ENCODE data around the gene MRPS10. TPM values are rescaled to one million over a fixed set of nuclear protein-coding genes. Genes with fewer than 3 reads are reported as not detected.
A peak's percentile ranks its signal among the peaks of the same experiment; 100 is the strongest.
"Not testable (repeated sequence)": the region's sequence is repeated elsewhere in the genome, so short reads cannot be mapped to it uniquely, and the experiment has no call there.

MRPS10 gene
- total RNA-seq, 1 experiment from 2014 or later = 95.7 TPM

DNA sequence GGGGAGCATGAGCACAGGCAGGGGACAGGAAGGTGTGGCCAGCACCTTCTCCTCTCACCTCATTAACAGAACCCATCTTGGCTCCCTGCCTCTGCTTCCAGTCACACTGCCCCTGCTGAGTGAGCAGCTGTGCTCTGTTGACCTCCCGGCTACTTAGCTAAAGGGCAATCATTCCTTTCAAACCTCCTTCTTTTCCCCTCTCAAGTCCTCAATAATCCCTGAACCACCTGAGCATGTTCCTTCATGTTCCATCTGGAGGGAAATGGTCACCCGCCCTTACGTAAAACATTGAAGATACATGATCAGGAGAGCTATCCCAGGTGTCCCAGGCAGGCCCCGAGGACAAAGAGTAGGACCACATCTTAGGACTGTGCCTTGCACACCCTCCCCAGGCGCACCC, 21.7 kb upstream of the MRPS10 start:
- DNase-seq (ENCODE audit: low read depth) = peak; percentile 58

DNA sequence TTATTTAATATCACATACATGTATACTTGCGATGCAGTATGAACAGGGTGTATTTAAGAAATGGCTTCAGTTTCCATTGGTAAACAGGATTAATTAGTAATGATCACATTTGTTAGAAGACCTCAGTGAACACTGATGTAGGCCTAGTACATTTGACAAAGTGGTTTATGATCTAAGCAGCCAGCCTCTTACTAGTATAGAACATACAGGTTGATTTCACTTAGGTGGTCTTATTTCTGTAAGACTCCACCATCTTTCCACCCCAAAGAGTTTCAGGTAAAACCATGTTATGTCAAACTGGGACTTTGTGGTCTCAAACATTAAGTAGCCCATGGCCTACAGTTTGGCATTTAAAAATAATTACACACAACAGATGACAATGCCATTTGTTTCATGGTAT, 20.2 kb upstream of the MRPS10 start:
- no peak for DNase-seq (ENCODE audit: low read depth)

DNA sequence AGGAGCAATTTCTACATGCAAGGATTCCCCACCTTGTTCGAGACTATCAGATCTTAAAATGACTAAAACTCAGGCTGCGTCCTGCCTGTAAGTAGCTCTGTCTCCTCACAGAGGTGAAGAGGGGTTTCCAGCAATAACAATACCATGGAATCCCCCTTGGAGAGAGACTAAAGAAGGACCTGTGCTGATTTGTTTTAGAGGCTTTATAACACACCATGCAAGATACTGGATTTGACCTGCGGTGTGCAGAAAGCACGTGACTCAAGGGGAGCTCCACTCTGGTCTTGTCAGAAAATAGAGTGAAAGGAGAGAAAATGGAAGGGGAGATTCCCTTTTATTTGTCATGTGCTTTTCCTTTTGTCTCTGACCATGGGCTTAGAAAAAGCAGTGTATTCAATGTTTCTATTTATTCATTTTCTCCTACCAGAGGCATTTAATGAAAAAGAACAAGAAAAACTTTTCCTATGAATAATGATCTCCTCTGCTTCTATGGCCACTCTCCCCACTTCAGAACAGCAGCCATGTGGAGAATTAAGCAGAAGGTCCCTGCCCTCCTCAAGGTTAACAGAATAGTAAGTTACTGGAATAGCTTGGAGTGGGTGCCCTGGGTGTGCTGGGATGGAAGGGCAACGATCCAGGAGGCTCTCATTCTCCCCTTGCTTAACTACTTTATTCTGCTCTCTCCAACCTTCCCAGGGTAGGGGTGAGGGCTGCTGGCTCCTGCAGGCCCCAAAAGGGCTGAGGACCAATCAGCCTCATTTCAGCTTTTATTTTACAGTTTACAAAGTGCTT, 19.2 kb upstream of the MRPS10 start:
- DNase-seq (ENCODE audit: low read depth) = no peak

DNA sequence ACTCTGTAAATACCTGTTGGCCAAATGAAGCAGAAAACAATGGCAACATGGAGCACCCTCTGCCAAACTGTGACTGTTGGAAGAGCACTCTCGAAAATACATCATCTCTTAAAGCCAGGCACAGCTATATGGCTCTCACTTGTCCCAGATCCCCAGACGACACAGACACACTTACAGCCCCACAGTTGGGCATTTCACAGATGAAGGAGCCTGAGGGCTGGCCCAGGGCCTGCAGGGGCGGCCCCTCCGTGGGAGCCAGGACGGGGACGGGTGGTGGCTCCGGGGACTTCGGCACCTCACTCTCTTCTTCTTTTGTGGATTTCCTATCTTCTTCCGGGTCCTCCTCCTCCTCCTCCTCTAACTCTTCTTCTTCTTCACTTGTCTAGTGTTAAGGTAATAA, 18.4 kb upstream of the MRPS10 start:
- no peak for DNase-seq (ENCODE audit: low read depth)

DNA sequence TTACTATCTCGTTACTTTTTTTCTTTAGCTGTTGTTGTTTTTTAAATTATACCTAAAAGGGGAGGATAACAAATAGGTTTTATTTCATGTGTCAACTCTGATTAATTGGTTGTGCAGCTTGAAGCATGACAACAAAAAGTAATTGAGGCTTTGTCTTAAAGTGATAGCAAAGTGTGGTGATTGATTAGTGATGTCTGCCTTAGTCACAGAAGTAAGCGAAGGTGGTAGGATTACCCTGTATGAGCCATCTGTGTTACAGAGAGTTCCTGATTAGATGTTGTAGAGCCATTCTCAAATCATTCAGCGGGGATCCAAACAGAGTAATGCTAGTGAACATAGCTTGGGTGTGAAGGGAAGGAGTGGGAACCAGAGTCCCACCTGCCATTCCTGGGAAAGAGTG, 14.4 kb upstream of the MRPS10 start:
- DNase-seq (ENCODE audit: low read depth) = no peak

DNA sequence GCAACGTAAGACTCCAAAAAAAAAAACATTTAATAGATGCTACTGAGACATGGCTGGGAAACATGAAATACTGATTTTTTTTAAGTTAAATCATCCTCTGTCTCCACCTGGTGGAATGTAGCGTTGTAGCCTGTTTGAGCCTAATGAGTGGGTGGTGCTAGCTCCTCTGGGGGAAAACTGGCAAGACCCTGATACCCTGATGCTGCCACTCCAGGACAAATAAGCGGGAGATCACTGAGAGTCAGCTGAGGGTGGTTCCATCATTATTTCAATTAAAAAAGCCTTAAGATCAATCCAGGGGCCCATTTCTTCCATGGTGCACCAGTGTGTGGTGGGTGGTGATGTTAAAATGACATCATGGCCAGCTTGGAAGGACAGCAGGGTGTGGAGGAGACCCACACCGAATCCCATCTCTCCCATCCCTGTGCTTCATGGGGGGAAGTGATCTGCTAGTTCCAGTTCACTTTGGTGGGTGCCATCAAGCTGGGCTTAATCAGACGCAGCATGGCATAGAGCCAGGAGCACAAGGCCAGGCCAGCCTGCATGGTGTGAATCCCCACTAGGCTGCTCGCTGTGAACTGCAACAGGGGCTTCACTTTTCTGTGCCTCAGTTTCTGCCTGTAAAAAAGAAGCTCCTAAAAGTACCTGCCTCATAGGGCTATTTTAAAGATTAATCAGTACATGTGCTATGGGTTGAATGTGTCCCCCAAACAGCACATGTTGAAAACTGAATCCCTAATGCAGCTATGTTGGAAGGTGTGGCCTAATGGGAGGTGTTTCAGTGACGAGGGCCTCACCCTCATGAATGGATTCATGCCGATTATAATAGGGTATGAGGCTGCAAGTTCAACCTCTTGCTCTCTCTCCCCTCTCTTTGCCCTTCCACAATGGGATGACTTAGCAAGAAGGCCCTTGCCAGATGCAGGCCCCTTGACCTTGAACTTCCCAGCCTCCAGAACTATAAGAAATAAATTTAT, 13.0 kb upstream of the MRPS10 start:
- DNase-seq (ENCODE audit: low read depth) = peak; percentile 25

DNA sequence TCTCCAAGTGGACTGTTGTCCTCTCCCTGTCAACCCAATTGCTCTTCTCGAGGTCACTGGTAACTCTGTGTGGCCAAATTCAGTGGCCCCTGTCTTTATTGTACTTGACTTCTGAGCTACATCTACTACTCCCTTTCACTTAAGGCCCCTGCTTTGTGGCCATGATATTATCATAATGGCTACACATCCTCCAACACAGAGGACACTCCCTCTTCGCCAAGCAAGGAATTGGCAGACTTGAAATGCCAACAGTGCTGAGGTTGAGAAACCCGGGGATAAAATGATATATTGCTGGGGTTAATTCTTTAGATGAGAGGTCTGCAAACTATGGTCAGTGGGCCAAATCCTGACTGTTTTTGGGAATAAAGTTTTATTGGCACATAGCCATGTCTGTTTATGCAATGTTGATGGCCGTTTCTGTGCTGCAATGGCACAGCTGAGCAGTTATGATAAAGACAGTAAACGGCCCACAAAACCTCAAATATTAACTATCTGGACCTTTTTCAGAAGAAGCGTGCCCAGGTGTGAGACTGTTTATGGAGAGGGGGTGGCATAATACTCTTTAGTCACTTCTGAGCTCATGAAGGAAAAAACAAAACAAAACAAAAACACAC, 12.0 kb upstream of the MRPS10 start:
- no peak for DNase-seq (ENCODE audit: low read depth)

DNA sequence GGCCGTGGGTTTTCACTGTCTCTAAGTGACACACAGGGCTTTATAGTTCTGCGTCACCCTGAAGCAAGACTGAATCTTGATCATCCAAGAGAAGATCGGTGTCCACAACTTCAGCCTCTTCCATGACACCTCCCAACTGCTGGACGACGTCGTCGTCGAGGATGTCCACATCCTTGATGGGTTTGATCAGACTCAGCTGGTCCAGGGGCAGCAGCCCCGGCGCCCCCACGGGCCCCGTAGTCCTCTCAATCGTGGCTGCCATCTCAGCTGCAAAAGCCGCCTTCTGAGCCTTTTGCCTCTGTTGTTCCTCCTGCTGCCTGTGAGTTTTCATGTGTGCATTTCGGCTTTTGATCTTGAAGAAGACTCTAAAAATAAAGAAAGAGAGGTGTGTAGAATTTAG, 10.6 kb upstream of the MRPS10 start:
- DNase-seq (ENCODE audit: low read depth) = no peak

DNA sequence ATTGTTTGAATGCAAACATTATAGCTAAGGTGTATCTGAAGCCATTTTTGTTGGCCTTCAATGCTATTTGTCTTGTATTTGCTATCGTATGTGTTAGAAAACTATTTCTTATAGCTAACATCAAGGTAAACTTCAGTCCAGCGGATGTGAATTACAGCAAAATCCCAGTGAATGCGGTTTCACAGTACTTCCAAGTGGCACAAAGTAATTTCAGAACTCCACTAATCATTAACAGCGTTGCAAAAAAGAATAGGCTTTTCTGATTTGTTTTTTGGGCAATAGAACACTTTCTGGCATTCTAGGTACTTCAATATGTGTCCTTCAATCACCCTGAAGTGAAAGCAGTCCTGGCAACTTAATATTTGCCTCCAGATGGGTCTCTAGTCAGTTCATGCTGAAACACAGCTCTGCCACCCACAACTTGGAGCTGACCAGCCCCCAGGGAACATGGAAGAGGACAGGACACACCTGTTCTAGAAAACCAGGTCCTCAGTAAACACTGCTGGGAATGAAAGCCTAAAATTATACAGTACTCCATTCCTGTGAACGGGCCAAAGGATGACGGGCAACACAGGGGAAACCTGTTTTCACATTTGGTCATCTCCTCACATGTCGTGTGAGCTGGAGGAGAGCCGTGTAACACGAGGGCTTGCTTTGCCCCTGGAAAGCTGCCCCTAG, 9.7 kb upstream of the MRPS10 start:
- DNase-seq (ENCODE audit: low read depth) = no peak

DNA sequence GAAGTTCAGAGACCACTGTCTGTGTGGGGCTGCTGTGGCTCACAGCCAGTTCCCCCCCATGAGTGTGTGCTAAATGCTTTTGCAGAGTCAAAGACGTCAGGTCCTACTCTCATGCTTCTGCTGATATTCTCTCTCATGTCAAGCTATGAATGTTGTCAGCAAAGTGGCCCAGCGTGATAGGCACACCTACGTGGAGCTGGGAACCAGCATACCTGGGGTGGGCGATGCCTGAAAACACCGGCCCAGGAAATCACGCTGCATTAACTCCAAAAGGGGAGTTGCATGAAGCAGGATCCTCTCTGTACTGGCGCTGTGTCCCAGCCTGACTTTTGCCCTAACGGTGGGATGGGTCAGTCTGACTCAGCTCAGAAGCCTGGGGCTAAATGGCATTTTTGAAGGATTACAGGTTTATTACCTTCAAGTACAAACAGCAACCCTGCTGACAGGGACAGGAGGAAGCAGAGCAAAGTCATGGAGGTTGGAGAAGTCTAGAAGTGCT, 9.0 kb upstream of the MRPS10 start:
- DNase-seq (ENCODE audit: low read depth) = peak; percentile 90

DNA sequence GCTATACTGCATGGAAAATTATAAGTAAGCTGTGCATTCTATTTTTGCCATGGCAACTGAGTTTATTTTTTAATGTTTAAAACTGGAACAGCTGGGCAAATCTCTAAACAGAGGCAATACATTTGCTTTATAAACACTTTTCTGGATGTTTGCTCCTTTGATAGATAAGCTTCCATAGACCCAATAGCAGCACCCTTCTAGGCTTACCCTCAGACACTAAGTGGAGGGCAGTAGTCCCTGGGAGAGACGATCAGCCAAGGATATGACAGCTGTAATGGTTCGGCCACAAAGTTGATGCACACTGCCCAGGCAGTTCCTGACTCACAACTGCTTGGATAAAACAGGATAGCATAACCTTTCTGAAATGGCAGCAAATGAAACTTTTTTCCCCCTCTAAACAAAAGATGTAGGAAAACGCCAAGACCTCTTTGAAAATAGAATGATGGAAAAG, 8.5 kb upstream of the MRPS10 start:
- peak; percentile 87 for DNase-seq (ENCODE audit: low read depth)

DNA sequence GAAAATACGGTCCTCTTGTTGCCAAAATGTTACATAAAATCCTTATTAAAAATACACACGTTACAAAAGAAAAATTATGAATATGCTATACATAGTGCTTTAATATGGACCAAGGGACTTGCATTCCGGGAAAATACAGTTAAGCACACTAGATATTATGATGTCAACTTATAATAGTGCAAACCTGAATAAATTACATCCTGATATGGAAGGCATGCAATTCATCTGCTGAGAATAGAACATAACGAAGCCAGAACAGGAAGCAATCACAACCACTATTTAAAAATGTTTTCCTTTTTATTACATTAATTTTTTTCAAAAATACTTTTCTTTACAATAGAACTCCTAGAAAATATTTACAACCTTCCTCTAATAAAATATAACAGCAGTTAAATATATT, 7.8 kb upstream of the MRPS10 start:
- no peak for DNase-seq (ENCODE audit: low read depth)

DNA sequence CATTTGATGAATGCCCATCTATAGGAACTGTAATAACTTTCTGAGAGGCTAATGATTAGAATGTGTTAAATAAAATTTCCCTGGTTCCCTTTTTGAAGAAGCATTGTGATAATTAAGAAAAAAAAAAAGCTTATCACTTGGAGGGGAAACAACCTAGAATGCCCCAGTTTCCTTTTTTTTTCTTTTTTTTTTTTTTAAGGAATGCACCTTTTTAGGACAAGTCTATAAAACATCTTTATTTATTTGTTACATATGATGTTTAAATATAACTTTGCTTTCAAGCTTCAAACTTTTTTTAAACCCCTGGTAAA, 7.3 kb upstream of the MRPS10 start:
- DNase-seq (ENCODE audit: low read depth) = no peak

DNA sequence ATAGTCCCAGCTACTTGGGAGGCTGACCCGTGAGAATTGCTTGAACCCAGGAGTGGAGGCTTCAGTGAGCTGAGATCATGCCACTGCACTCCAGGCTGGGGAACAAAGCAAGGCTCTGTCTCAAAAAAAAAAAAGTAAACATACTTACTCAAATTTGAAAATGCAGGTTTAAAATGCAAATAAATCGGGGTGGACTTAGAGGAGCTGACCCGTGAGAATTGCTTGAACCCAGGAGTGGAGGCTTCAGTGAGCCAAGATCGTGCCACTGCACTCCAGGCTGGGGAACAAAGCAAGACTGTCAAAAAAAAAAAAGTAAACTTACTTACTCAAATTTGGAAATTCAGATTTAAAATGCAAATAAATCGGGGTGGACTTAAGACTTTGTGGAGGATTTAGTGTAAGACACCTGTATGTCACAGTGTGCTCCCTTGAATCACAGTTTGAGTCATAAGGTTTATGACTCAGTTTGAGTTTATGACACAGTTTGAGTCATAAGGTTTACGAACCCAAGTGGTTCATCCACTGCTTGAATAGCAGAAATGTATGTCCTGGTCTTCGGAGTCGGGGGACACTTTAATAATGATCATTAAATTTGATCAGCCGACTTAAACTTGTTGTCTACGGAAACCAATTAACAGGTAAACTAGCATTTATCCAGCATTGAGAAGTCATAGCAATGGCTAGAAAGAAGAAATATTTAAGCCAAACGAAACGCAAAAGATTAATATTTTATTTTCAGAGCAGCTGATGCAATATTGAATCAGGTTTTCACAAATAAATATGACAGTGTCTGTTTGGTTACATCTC, 6.8 kb upstream of the MRPS10 start:
- DNase-seq (ENCODE audit: low read depth) = peak; percentile 89

DNA sequence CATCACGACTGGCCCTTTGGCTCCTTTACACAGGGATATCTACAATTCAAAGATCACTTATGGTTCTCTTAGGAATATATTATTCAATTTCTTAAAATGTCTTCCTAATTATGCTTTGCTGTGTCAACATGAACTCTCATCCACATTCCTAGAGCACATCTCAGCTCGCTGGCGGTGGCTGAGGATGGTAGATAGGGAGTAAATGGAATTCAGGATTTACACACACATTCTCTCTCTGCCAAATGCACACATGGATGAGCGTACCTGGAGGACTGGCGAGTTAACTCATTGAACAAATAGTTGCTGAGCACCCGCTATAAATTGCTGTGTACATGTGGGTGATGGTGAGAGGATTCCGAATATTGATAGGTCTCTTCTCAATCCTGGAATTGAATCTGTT, 4.8 kb upstream of the MRPS10 start:
- peak; percentile 22 for DNase-seq (ENCODE audit: low read depth)

DNA sequence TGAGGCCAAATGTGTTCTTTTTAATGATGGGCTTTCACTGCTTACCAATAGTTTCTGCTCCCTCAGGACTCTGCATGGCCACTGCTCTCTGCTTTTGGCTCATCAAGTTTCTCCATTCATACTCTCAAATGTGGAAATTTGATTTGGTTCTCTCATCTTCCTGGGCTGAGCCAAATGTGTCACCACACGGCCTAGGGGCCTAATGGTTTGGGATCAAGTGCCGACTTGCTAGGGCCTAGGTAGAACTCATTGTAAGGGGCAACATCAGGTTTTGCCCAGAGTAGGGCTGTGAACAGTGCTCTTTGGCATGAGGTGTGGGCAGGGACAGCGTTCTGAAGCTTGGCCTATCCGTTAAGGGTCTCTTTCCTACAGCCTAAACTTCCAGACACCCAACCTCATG, 3.9 kb upstream of the MRPS10 start:
- DNase-seq (ENCODE audit: low read depth) = no peak

DNA sequence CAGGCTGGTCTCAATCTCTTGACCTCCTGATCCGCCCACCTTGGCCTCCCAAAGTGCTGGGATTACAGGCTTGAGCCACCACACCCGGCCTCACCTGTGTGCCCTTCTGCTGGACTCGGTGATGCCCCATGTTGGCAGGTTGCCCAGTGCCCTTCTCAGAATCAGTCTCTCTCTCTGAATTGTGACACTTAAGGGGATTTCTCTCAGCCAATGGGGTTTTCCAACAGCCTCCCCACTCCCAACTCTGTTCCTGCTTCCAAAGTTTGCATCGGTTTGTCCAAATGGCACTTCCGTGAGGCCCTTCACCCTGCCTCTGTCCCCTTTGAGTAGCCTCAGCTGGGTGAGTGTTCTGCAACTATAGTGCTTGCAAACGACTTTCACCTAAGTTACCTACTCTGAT, 3.1 kb upstream of the MRPS10 start:
- no peak for DNase-seq (ENCODE audit: low read depth)

DNA sequence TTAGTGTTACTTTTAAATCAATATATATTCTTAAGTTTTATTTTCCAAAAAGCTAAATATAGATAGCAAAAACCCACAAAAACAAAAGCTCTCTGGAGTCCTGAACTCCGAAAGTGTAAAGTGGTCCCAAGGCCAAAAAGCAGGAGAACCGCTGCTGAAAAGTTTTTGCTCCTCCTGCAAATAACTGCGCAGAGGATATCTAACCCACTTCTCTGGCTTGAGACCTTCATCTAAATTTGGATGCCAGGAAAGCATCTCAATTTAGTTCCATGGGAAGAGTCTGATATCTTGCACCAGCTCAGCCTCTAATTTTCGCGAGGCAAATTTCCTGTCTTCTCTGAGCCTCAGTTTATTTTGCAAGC, 523 bp downstream of the MRPS10 start:
- DNase-seq (ENCODE audit: low read depth) = no peak

DNA sequence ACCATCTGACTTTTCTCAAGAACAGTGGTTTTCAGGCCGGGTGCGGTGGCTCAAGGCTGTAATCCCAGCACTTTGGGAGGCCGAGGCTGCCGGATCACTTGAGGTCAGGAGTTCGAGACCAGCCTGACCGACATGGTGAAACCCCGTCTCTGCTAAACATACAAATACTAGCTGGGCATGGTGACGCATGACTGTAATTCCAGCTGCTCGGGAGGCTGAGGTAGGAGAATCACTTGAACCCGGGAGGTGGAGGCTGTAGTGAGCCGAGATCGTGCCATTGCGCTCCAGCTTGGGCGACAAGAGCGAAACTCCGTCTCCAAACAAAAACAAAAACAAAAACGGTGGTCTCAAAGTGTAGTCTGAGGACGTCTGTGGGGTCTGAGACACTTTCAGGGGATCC, 1.2 kb downstream of the MRPS10 start:
- DNase-seq (ENCODE audit: low read depth) = not testable (repeated sequence)

DNA sequence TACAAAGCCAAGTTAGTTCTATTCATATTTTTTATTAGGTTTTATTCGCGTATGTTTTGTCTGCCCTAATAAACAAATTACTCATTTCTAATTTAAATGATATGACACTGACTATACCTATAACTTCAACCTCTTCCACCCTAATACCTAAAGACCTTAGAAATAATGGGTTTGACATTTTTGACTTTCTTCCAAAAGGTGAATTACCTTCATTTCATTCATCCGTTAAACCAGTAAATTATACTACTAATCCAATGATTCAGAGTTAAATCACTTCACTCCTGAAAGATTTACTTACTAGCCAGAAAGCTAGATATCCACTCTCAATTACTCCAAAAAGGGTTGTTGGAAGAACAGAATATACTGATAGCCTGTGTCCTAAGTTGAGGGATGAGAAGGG, 5.2 kb downstream of the MRPS10 start:
- no peak for DNase-seq (ENCODE audit: low read depth)

DNA sequence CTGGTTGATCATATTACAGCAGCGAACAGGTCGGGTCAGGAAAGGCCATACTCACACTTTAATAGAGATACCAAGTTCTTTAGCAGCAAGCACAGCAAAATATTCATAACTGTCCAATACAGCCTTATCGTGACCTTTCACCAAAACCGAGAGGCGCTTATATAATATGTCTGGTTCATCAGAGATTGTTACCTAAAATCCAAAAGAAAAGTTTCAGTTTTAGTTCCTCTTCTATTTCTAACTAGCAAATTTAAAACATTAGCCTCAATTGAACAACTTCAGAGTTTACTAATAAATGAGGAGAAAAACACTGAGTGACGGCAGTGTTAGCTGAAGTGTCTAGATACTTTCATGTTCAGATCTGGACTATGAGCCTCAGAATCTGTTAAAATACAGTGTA, 5.9 kb downstream of the MRPS10 start:
- DNase-seq (ENCODE audit: low read depth) = no peak

Data from Daoy (cell line).